ENCODE data around the gene FAM200C.

The FAM200C gene

DNA sequence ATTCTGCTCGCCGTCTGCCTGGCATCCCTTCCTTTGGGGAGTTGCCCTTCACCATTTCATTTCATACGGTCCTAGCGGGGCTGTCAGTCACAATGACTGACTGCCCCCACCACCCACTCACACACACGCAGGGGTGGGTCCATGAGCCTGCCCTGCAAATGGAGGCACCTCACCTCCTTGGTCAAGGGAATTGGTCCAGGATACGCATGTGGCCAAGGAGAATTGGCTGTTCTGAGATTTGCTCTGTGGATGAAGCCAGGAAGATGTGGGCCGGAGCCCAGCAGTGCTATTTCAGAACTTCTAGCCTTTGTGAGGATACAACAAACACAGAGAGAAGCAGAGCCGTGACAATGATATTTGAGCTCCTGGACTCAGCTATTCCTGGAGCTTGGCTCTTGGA is 46.5 kb downstream of the FAM200C start:
- Histone ChIP-seq H3K4me3 (IDR thresholded peaks at IDR 0.05; ENCODE audit: insufficient read depth, low read depth, low read length) (no peak overlapping the region), H2AFZ (ENCODE audit: low read depth) (no peak overlapping the region), H3K79me2 (ENCODE audit: insufficient read depth, low read depth) (no peaks in the 10 kb centered on the region), H3K27me3 (ENCODE audit: insufficient read depth, low read depth) (no peaks in the 10 kb centered on the region), H3K4me2 (no peak overlapping the region), H3K4me1 (ENCODE audit: low read depth, poor library complexity, severe bottlenecking) (no peaks in the 10 kb centered on the region), H4K20me1 (ENCODE audit: insufficient read depth) (no peaks in the 10 kb centered on the region), H3K9ac (no peak overlapping the region), H3K27ac (no peak overlapping the region), H3K36me3 (ENCODE audit: insufficient read depth) (no peaks in the 10 kb centered on the region)
- TF ChIP-seq, protein P1, sequence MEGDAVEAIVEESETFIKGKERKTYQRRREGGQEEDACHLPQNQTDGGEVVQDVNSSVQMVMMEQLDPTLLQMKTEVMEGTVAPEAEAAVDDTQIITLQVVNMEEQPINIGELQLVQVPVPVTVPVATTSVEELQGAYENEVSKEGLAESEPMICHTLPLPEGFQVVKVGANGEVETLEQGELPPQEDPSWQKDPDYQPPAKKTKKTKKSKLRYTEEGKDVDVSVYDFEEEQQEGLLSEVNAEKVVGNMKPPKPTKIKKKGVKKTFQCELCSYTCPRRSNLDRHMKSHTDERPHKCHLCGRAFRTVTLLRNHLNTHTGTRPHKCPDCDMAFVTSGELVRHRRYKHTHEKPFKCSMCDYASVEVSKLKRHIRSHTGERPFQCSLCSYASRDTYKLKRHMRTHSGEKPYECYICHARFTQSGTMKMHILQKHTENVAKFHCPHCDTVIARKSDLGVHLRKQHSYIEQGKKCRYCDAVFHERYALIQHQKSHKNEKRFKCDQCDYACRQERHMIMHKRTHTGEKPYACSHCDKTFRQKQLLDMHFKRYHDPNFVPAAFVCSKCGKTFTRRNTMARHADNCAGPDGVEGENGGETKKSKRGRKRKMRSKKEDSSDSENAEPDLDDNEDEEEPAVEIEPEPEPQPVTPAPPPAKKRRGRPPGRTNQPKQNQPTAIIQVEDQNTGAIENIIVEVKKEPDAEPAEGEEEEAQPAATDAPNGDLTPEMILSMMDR (conservative IDR thresholded peaks at IDR 0.05; ENCODE audit: low read depth, low read length): no peak

DNA sequence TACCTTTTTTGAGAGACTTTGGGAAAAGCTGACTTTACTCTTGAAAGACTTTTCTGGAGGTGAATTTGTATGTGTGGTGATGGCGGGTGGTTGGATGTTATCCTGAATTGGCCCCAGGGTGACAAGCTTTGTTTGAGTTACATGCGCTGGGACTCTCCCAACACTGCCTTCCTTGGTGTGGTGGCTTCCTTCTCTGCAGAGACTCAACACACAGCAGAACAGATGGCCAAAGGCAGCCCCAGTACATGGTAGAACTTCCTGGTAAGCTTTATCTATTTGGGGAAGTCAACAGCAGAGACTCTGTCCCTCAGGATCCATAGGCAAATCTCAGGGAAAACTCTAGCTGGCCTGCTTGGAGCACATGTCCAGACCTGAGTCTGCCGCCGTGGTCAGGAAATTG is 47.5 kb downstream of the FAM200C start:
- Histone ChIP-seq H3K36me3 (ENCODE audit: insufficient read depth) (no peaks in the 10 kb centered on the region), H3K4me3 (IDR thresholded peaks at IDR 0.05; ENCODE audit: insufficient read depth, low read depth, low read length) (no peak overlapping the region), H3K27me3 (ENCODE audit: insufficient read depth, low read depth) (no peaks in the 10 kb centered on the region), H2AFZ (ENCODE audit: low read depth) (no peak overlapping the region), H3K4me1 (ENCODE audit: low read depth, poor library complexity, severe bottlenecking) (no peaks in the 10 kb centered on the region), H3K9ac (no peak overlapping the region), H3K79me2 (ENCODE audit: insufficient read depth, low read depth) (no peaks in the 10 kb centered on the region), H3K27ac (no peak overlapping the region), H3K4me2 (no peak overlapping the region), H4K20me1 (ENCODE audit: insufficient read depth) (no peaks in the 10 kb centered on the region)
- TF ChIP-seq, protein P1 (conservative IDR thresholded peaks at IDR 0.05; ENCODE audit: low read depth, low read length): no peak

DNA sequence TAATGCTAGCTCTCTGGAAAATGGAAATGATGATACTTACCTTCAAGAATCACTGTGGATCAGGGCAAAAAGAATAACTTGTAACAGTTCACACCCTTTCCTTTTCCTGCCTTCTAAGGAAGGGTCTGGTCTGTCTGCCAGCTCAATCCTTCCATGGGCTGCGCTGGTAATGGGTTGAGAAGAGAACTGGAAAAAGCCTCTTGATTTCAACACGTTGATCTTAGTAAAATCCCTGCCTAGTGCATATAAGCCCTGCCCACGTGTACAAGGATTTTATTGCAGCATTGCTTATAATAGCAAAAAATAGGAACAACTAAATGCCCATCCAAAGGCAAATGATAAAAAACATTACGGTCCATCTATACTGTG is 49.9 kb downstream of the FAM200C start:
- TF ChIP-seq, protein P1 (conservative IDR thresholded peaks at IDR 0.05; ENCODE audit: low read depth, low read length): no peak
- no peaks in the 10 kb centered on the region for H4K20me1 ChIP-seq (ENCODE audit: insufficient read depth)
- H3K4me3 ChIP-seq (IDR thresholded peaks at IDR 0.05; ENCODE audit: insufficient read depth, low read depth, low read length): no peak overlapping the region
- H3K4me2 ChIP-seq: no peak overlapping the region
- H3K27ac ChIP-seq: no peak overlapping the region
- H3K27me3 ChIP-seq (ENCODE audit: insufficient read depth, low read depth): no peaks in the 10 kb centered on the region
- no peak overlapping the region for H2AFZ ChIP-seq (ENCODE audit: low read depth)
- H3K79me2 ChIP-seq (ENCODE audit: insufficient read depth, low read depth): no peaks in the 10 kb centered on the region
- no peak overlapping the region for H3K9ac ChIP-seq
- H3K4me1 ChIP-seq (ENCODE audit: low read depth, poor library complexity, severe bottlenecking): no peaks in the 10 kb centered on the region
- no peaks in the 10 kb centered on the region for H3K36me3 ChIP-seq (ENCODE audit: insufficient read depth)

DNA sequence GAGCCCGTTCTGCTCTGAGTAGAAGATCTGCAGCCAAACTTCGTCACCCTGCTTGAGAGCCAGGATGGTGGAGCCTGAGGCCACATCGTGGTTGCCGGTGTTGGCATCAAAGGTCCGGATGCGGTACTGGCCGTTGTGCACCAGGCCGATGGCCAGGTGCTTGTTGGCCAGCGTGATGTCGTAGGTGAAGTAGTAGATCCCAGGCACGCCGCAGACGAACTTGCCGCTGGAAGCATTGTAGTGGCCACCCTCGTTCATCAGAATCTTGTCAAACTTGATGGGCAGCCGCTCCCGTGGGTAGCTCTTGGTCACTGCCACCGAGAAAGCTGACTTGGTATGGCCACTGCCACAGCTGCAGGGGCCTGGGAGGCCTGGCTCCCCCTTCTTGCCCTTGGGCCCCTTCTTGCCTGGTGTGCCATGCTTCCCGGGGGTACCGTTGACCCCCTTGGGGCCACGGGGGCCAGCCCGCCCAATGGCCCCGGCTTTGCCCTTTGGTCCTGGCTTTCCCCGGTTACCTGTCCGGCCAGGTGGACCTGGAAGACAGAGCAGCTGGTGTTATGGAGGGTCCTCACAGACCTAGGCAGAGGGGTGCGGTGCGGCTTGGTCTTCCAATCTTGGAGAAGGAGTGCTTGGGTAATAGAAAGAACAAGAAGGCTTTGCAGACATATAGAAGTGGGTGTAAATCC is 50.5 kb downstream of the FAM200C start:
- Histone ChIP-seq H3K4me1 (ENCODE audit: low read depth, poor library complexity, severe bottlenecking) (no peaks in the 10 kb centered on the region), H3K27ac (no peak overlapping the region), H2AFZ (ENCODE audit: low read depth) (no peak overlapping the region), H3K9ac (no peak overlapping the region), H3K36me3 (ENCODE audit: insufficient read depth) (no peaks in the 10 kb centered on the region), H4K20me1 (ENCODE audit: insufficient read depth) (no peaks in the 10 kb centered on the region), H3K4me3 (IDR thresholded peaks at IDR 0.05; ENCODE audit: insufficient read depth, low read depth, low read length) (no peak overlapping the region), H3K27me3 (ENCODE audit: insufficient read depth, low read depth) (no peaks in the 10 kb centered on the region), H3K4me2 (no peak overlapping the region), H3K79me2 (ENCODE audit: insufficient read depth, low read depth) (no peaks in the 10 kb centered on the region)
- TF ChIP-seq, protein P1 (conservative IDR thresholded peaks at IDR 0.05; ENCODE audit: low read depth, low read length): no peak
